Measurements from ENCODE around the gene ADORA1.

The ADORA1 gene

GRCh38 chr1:203121186-203122015 is 6.1 kb upstream of the ADORA1 start:
- no peak for DNase-seq (ENCODE audit: low read depth)

- DNase-seq (ENCODE audit: low read depth), result no peak
Measured at GRCh38 chr1:203122159-203122558, 5.4 kb upstream of the ADORA1 start.

DNA sequence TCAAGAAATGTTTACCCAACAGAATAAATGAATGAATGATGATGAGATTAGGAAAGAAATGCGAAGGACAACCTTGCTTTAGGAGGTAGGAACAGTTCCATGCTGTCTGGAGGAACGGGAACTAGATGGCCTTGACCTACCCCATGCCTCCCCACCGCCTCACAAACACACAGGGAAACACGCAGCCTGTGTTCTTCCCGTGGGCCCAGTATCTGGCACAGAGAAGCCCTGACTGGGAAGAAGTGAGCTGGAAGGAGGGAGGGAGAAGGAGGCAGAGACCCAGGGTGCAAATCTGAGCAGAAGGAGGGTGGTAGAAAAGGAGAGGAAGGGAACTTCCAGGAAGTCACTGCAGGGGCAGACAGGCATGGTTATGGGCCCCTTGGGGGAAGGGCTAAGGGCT is 3.5 kb upstream of the ADORA1 start:
- no peak for DNase-seq (ENCODE audit: low read depth)

DNA sequence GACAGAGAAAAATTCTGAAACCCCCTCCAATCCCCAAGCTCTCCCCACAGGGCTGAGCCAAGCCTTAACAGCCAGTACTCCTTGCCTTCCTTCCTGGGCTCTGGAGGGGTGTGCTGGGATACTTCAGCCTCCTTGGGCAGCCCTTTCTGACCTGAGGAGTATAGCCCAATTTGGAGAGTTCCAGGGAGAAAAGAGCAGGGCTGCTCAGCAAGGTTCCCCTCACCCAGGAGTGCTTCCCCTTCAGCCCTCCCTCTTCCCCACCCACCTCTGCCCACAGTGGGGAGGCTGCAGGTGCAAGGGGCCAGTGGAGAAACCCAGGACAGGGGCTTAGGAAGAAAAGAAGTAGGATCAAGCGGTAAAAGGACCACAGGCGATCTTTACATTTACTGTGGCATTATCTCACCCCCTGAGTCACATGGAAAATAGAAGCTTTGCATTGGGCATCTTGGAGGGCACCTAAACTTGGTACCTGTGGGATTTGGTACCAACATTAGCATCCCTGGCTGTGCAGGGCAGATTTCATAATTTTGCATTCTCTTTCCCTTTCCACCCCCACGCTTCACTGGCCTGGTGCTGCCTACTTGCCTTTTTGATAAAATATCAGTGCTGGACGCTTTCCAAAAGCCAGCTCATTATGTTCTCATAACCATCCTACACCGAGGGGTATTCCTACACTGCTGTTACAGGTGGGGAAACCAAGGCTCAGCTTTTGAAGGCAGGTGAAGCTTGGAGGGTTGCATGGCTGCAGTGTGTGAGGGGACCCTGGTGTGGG is 2.8 kb upstream of the ADORA1 start:
- DNase-seq (ENCODE audit: low read depth), result no peak

DNA sequence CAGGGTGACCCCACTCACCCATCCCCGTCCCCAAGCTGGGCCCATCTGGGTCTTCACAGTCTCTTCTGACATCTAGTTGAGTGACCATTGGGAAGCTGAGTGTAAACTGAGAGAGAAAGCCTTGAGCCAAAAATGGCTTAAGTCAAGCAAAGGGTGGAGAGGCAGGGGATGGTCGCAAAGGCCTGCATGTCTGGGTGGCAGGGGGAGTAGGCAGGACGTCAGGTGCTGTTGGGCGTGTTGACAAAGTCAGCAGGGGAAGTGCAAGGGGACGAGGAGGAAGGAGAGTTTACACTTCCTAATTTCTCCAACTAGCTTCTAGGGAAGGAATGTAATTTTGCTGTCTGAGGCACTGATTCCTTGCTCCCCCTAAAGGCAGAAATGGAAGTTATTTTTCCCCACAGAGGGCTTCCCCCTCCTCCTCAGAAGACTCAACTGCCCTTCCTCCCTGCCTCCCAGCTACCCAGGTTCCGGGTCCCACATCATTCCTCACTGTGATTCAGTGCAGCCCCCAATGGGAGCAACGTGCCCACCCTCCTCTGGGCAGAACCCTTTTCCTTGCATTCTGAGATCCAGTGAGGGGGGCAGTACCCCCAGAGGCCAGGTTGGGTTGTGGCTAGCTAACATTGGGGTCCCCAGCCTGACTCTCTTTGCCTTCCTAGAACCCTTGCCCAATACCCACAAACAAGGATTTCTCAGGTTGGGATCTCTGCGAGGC is 1.2 kb upstream of the ADORA1 start:
- no peak for DNase-seq (ENCODE audit: low read depth)

GRCh38 chr1:203126866-203127665 is 460 bp upstream of the ADORA1 start:
- no peak for DNase-seq (ENCODE audit: low read depth)

GRCh38 chr1:203128431-203128715 is 847 bp downstream of the ADORA1 start:
- DNase-seq (ENCODE audit: low read depth), result no peak

- no peak for DNase-seq (ENCODE audit: low read depth)
Measured at GRCh38 chr1:203128716-203129500, 1.4 kb downstream of the ADORA1 start.

- no peak for DNase-seq (ENCODE audit: low read depth)
Measured at GRCh38 chr1:203129501-203130231, 2.1 kb downstream of the ADORA1 start.

- DNase-seq (ENCODE audit: low read depth), result no peak
Measured at GRCh38 chr1:203130358-203130985, 2.9 kb downstream of the ADORA1 start.

GRCh38 chr1:203131548-203132200 is 4.1 kb downstream of the ADORA1 start:
- no peak for DNase-seq (ENCODE audit: low read depth)

DNA sequence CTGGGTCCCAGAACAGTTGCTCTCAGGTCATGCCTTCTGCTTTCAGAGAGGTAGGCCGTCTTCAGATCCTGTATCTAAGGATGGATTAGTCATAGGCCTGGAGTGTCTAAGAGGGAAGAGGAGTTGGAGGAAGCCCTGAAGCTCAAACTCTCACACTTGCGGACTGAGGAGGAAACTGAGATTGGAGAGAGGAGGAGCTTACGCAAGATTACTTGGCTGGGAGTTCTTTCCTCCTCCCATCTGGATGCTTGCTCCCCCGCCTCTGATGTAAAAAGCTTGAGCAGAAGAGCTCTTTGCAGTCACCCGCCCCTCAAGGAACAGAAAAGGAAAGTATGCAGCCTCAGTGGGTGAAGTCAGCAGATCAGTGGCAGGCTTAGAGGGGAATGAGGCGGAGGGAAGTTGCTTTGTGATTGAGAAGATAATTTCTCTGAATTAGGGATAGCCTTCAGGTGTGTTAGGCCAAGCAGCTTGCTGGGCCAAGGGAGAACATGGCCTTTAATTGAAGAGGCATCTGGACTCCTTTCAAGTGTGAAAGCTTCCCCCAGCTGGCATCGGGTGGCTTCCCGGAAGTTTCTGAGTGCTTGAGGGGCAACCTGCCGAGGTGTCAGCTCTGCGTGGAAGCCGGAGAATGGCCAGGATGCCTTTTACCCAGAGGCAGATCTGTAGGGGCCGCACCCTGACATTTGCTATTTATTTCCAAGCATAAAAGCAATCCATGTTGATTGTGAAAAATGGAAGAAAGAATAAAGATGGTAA is 6.6 kb downstream of the ADORA1 start:
- DNase-seq (ENCODE audit: low read depth), result no peak

GRCh38 chr1:203135636-203136305 is 8.2 kb downstream of the ADORA1 start:
- no peak for DNase-seq (ENCODE audit: low read depth)

DNA sequence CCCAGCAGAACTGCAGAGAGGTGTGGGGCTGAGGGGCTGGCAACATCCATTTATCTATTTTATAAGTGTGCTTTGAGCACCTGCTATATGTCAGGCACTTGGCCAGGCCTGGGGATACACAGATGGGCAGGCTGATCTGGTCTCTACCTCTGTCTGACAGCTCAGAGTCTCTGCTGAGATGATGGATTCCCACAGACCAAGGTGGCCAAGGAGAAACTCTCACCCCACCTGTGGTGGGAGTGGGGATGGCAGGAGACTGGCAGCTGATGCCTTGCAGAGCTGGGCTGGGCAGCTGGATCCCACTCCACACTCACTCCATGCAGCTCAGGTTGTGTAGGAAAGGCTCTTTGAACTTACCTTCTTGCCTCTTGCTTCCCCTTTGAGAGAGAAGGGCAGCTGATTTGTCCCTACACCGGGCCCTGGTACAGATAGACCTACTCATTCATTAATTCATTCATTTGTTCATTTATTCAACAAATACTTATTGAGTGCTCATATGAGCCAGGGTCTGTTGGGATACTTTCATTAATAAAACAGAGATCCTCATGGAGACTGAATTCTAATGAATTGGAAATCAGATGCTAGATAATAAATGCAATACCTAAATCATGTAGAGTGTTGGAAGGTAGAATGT is 9.0 kb downstream of the ADORA1 start:
- DNase-seq (ENCODE audit: low read depth), result no peak

GRCh38 chr1:203137324-203137723 is 9.8 kb downstream of the ADORA1 start:
- no peak for DNase-seq (ENCODE audit: low read depth)

- no peak for DNase-seq (ENCODE audit: low read depth)
Measured at GRCh38 chr1:203138066-203138465, 10.5 kb downstream of the ADORA1 start.

DNA sequence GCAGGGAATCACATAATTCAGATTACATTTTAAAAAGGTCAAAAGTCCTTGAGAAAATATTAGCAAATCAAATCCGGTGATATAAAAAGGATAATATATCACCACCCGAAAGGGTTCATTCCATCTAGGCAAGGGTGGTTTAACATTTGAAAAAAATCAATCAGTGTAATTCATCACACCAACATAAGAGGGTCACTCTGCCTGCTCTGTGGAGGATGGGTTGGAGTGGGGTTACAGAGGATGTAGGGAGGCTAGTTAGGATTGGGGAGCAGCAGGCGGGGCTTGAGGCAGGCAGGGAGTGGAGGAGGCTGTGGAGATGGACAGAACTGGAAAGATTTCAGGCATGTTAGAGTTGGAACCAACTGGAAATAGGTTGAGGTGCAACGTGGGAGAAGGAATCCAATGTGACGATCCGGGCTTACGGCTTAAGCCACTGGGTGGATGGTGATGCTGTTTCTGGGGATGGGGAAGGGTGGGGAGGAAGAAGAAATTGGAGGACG is 12.5 kb downstream of the ADORA1 start:
- no peak for DNase-seq (ENCODE audit: low read depth)

Measured in activated T-cell treated with anti-CD3 and anti-CD28 coated beads for 48 hours (primary cell).